Measurements from ENCODE around the gene SH2B3.

The SH2B3 gene

DNA sequence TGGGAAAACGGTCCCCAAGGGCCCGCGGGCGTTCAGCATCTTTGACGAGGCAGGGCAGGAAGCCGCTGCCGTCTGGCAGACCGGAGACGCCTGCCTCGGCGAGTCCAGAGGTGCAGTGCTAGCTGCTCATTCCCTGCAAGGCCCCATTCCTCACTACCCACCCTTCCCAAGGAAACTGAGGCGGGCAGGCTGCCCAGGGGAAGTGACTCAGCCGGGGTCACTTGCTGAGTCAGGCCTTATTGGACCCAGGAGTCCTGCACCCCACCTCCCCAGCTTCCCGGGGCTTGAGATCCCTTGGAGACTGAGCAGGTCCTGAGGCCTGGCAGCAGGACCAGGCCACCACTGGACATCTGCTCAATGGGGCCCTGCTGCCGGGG is 3.7 kb downstream of the SH2B3 start:
- DNase-seq (ENCODE audit: low spot score) = peak; percentile 68

DNA sequence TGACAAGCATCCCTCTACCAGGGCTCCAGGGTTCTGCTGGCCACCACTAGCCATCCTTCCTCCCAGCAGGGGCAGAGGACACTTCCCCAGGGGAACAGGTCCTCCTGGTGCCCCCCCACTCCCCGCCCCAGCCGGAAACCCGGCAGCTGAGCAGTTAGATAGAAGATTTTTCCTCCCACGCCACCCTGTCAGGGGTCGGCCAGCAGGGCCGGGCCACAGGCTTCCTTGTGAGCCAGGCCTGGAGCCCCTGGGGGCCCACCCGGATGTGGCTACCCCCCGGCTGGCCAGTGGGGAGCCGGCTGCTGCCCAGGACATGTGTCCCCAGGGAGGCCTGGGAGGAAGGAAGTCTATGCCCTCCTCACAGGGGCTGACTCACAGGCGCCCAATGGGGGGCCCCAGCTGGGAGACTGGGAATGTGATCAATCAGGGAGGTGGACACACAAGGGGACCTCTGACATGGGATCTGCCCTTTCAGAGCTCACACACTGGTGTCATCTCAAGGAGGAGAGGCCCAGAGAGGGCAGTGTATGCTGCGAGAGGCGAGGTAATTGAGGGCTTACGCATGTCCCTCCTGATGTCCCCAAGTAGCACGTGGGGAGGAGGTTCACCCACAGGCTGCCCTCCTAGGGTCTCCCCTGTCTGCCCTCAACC is 4.2 kb downstream of the SH2B3 start:
- peak; percentile 45 for DNase-seq (ENCODE audit: low spot score)

DNA sequence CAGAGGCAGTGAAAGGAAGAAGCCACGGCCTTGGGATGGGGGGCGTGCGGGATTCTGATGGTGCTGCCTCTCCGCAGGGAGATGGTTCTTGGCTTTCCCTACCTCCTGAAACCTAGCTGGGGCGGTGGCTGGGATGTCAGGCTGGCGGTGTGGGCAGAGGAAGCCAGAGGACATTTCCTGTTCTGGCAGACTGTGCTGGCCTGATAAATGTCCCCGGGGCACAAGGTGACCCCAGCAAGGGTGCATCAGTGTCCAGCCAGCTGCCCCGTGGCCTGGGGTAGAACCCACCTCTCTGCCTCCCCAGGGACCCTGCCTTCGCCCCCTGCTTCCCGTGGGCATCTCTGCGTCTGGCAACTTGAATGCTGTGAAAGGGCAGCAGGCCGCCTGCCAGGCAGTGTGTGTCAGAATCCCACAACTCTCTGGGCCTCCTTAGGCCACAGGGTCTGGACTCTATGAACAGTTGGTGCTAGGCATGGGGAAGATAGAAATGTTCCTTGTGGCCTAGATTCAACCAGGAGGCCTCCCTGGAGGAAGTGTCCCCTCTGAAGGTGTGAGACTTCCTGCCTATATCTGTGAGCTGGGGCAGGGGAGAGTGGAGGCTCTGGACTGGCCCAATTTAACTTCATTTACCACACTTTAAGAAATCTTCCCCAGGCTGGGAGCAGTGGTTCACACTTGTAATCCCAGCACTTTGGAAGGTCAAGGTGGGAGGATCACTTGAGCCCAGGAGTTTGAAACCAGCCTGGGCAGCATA is 4.9 kb downstream of the SH2B3 start:
- no peak for DNase-seq (ENCODE audit: low spot score)

DNA sequence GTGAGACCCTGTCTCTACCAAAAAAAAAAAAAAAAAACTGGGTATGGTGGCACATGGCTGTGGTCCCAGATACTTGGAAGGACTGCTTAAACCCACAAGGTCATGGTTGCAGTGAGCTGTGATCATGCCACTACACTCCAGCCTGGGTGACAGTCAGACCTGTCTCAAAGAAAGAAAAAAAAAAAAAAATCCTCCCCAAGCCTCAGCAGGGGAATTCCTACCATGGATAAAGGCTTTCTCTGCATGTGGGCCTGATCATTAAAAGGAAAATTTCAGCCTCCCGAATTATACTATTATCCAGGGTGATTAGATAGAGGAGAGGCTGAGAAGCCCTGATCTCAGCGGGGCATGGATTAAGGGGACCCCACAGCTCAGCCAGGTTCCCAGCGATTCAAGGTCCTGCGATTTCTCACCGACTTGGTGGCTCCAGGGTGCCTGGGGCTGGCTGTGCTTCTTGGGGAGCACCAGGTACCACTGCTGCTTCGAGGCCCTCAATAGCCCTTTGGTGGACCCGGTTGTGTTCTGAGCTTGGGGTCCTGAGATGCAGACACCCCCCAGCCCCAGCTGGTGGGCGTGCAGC is 5.6 kb downstream of the SH2B3 start:
- DNase-seq (ENCODE audit: low spot score) = peak; percentile 25

DNA sequence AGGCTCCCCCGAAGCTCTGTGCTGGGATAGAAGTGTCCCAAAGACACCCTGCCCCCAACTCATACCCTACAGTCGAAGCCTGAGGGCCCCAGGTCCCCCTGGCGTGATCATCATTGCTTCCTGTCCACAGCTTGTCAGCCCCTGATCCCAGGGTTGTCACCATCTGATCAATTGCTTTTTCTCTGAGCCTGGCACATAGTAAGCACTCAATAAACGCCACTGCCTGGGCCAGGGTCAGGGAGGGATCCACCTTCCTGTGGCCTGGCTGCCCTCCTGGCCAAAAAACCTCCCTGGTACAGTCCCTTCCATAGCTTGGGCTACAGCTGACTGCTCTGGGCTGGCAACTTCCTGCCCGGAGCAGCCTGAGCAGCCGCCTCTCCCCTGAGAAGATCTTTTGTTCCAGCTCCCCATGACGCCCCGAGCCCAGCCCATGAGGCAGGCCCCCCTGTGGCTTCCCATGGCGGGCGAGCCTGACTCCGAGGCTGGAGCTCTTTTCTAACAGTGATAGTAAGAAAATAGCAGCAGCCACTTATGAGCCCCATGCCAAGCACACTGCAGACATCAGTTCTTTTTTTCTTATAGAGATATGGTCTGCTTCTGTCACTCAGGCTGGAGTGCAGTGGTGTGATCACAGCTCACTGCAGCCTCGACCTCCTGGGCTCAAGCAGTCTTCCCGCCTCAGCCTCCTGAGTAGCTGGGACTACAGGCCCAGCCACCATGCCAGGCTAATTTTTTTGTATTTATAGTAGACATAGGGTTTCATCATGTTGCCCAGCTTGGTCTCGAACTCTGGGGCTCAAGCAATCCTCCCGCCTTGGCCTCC is 6.5 kb downstream of the SH2B3 start:
- DNase-seq (ENCODE audit: low spot score) = no peak

DNA sequence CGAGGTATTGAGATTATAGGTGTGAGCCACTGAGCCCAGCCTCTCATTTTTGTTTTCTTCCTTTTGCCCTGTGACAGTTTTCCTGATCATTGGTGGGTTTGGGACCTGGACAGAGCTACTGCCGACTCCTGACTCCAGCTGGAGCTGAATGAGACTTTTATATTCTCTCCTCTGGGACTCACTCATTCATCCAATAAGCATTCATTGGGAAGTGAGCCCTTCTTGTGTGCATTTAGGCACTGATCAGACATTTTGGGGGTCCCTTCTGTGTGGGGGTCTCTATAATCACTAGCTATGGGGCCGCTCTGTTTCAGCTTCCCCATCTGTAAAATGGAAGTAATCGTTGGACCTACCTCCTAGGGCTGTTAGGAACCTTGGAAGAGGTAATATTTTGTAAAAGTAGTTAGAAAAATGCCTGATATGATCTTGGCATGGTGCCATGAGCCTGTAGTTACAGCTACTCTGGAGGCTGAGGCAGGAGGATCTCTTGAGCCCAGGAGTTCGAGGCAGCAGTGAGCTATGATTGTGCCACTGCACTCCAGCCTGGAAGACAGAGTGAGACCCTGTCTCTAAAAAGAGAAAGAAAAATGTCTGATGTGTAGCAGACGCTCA is 7.2 kb downstream of the SH2B3 start:
- peak; percentile 83 for DNase-seq (ENCODE audit: low spot score)

DNA sequence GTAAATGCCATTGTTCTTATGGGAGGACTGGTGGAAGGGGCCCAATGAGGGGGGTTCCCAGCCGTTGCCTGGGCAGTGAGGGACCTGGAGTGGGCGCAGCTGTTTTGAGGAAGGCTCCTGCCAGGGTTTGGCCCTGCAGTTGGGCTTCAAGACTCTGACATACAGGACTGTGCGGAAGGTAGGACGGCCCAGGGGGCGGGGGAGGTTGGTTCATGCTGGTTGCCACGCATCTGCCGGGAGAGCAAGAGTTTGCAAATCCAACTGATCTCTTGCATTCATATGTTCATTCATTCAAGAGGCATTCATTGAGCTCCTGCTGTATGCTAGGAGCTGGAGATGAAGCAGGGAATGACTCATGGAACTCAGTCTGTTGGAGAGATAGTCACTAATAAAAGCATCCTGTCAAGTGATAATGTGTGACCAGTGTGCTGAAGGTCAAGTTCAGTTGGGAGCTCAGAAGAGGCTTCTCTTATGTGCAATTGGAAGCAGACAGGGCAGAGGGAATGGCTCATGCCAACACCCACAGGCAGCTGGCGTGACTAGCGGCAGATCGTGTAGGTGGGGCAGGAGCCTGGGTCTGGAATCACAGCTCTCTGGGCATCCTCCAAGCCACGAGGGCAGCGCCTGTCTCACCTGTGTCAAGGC is 7.8 kb downstream of the SH2B3 start:
- peak; percentile 34 for DNase-seq (ENCODE audit: low spot score)

DNA sequence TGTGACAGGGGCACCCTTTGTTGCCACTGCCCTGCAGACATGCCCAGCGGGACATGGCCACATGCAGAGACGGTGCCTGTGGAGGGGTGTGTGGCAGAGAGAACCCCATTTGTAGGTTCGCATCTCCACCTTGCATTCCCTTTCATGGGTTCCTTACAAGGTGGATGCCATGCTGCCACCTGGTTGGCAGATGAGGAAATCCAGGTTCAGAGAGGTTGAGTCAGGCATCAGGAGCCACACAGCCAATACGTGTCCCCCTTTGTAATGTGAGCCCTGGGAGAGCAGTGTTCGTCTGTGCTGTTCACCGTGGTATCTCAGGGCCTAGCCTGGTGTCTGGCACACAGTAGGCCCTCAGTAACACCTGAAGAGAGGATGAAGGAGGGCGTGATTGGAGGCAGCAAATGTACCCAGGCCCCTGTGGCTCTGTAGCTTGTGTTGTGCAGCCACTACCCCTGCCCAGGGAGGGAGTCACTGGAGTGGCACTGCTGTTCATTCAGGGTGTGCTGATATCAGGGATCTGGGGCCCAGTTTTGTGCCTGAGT is 9.1 kb downstream of the SH2B3 start:
- DNase-seq (ENCODE audit: low spot score) = peak; percentile 35

DNA sequence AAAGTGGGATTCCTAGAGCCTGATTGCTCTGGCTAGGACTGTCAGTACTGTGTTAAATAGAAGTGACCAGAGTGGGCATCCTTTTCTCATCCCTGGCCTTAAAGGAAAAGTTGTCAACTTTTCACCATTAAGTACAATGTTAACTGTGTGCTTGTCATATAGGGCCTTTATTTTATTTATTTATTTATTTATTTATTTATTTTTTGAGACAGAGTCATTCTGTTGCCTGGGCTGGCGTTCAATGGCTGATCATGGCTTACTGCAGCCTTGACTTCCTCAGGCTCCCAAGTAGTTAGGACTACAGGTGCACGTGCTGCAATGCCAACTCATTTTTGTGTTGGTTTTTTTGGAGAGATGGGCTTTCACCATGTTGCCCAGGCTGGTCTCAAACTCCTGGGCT is 11.6 kb downstream of the SH2B3 start:
- no peak for DNase-seq (ENCODE audit: low spot score)

DNA sequence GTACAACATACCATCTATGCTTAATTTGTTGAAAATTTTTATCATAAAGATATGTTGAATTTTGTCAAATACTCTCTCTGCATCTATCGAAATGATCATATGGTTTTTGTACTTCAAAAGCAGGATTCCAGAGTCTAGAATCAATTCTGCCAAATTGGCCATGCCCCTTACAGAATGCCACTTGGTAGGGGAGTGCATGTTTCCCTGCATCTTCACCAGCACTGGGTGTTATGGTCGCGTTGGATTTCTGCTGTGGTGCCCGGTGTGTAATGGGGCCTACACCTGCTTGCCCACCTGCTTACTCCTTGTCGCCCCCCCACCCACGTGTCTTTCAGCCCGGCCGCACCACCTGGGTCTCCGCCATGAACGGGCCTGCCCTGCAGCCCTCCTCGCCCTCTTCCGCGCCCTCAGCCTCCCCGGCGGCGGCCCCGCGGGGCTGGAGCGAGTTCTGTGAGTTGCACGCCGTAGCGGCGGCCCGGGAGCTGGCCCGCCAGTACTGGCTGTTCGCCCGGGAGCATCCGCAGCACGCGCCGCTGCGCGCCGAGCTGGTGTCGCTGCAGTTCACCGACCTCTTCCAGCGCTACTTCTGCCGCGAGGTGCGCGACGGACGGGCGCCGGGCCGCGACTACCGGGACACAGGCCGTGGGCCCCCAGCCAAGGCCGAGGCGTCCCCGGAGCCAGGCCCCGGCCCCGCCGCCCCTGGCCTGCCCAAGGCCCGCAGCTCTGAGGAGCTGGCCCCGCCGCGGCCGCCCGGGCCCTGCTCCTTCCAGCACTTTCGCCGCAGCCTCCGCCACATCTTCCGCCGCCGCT is 12.3 kb downstream of the SH2B3 start:
- no peak for DNase-seq (ENCODE audit: low spot score)

DNA sequence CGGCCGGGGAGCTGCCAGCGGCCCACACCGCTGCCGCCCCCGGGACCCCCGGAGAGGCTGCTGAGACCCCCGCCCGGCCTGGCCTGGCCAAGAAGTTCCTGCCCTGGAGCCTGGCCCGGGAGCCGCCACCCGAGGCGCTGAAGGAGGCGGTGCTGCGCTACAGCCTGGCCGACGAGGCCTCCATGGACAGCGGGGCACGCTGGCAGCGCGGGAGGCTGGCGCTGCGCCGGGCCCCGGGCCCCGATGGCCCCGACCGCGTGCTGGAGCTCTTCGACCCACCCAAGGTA is 12.8 kb downstream of the SH2B3 start:
- DNase-seq (ENCODE audit: low spot score) = no peak

DNA sequence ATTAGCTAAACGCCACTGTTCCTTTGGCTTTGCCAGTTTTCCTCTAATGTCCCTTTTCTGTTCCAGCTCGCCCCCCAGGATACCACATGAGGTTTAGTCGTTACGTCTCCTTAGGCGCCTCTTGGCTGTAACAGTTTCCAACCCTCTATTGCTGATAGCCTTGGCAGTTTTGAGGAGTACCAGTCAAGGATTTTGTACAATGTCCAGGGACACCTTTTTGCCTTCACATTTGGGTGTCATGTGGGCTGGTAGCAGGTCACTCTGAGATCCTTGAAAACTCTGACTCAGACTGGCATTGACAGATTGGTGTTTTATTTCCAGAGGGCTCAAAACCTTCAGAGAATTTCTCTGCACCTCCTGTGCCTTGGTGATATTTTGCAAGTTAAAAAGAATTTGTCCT is 14.1 kb downstream of the SH2B3 start:
- no peak for DNase-seq (ENCODE audit: low spot score)

DNA sequence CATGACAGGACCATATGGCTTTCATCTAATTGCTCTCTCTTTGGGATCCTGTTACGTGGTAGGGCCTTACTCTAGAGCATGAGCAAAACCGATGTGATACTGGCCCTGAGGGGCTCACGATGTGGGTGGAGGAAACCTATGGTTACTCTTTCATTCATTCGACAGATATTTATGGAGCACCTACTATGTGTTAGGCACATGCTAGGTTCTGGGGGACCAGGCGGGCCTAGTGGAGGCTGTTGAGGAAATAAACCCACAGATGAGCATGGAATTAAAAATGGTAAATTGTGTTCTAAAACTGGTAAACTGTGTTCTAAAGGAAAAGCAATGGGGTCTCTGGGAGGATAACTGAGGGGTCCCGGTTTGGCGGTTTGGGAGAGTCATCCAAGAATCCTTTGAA is 14.8 kb downstream of the SH2B3 start:
- DNase-seq (ENCODE audit: low spot score) = no peak

DNA sequence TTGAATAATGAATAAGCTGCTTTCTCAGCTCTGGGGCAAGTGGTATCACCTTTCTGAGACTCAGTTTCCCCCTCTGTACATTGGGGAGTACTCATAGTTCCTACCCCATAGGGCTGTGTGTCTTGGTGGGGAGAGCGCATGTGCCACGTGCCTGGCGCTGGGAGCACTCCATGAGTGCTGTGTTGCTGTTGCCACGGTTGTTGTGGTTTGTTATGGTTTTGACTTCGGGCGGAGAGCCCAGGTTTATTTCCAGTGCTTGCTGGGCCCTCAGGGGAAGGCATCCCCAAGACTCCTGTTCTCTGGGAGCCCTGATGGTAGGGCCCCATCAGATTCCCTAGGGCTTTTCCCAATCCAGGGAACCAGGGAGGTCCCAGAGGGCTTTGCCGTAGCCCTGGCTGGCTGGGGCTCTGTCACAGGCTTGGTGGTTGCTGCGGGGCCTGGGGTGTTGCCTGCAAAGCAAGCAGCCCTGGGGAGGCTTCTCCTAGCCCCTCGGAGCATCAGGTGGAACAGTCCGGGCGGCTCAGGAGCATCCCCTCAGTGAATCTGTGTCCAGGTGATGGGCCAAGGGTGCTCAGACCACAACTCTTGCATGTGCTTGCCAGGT is 18.6 kb downstream of the SH2B3 start:
- DNase-seq (ENCODE audit: low spot score) = no peak

DNA sequence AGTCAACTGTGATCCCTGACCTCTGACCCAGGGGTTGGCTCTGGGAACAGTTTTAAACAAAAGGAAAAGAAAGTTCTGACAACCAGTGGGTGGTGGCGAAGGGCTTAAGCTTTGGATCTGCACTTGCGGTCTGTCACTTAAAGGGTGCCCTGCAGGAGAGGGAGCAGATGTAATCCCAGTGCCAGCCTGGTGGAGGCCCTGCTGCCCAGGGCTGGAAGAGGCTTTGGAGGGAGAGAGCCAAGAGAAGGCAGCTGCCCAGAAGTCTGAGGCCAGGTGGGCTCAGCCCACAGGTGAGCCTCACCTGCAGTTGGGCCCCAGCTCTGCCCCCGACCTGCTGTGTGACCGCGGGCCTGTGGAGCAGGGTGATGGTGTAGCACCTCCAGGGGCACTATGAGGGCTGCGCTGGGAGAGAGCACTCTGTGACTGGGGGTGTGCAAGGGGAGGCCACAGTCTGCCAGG is 19.1 kb downstream of the SH2B3 start:
- DNase-seq (ENCODE audit: low spot score) = no peak

DNA sequence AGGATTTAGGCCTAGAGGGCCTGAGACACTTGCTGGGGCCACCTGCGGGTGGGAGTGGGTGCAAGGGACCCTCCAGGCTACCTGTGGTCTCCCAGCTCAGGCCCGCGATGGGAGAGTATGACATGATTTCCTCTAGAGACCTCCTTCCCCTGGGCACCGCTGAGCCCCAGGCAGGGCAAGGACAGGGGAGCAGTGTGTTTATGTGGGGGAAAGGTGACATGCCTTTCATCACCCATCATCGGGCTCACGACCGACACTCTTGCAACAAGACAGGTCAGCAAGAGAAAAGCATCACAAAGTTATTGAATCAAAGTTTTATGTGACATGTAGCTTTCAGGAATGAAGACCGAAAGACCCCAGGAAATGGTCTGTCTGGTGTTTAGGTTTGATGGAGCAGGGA is 19.9 kb downstream of the SH2B3 start:
- DNase-seq (ENCODE audit: low spot score) = no peak

DNA sequence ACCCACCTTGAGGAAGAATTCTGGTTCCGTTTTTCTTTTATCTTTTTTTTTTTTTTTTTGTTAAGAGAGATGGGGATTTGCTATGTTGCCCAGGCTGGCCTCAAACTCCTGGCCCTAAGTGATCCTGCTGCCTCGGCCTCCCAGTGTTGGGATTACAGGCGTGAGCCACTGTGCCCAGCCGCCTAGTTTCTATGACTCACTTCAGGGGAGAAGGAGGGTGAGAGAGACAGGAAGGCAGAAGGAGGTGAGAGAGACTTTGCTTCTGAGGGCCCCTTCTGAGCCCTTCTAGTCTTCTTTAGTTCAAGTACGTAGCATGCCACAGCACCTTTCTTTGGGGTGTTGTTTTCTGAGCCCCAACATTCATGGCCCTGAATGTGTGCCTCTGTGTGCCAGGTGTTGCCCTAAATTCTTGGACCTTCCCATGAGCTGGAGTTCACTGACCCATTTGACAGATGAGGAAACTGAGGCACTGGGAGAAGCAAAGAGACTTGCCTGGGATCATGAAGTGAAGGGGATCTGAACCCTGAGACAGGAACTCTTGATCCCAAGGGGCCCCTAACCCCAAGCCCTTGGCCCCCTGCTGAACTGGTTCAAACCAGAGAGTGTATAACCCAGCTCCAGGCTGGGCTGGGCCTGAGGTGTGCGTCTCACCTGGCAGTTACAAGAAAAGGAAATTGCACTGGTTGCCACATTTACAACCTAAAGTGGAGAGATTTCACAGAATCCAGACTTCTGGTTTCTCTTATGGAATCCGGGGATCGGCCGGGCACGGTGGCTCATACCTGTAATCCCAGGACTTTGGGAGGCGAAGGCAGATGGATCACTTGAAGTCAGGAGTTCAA is 20.8 kb downstream of the SH2B3 start:
- DNase-seq (ENCODE audit: low spot score) = no peak

DNA sequence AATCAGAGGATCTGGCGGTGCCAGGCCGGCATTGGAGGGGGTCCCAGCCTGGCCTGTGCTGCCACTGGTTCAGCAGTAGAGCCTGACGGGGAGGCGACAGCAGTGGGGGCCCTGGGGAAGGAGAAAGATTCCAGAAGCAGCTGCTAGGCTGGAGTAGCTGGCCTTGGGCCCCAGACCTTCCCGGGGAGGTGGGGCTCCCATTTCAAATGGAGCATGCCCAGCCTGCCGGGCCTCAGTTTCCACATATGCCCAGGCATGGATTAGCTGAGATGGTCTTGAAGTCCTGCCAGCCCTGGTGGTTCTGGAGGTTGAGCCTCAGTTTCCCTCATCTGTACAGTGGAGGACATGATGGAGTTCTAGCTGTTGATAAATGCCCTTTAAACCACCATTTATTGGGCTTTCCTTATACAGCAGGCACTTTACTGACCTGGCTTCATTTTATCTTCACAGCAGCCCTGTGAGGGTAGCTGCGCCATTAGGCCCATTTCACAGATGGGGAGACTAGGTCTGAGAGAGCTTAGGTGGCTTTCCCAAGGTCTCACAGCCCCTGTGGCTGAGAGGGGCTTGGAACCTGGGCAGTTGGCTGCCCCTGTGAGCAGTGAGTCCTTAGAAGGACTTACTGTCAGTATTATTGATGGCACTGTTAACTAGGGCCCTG is 21.8 kb downstream of the SH2B3 start:
- DNase-seq (ENCODE audit: low spot score) = no peak

Data from hematopoietic multipotent progenitor cell treated with erythropoietin and hydrocortisone succinate and interleukin-3 and kit ligand, for 17 days (in vitro differentiated cells).